Stimulated activated CD4-positive, alpha-beta T cell treated with anti-CD3 and anti-CD28 coated beads, Interleukin-2, amount 100 ng/mL, for 24 hours (primary cell): ENCODE results near the gene SUPT4H1.
A peak's percentile ranks its signal among the peaks of the same experiment; 100 is the strongest.
"Not testable (repeated sequence)": the region's sequence is repeated elsewhere in the genome, so short reads cannot be mapped to it uniquely, and the experiment has no call there.

Experiments used
- DNase-seq, 2 donors: peaks; one replicate each; pipeline ENCODE4 v3.0.0-alpha.2; 2020

Gene SUPT4H1

GRCh38 chr17:58362368-58363014 lies 10.5 kb upstream of the SUPT4H1 start:
- no peak for DNase-seq

- no peak for DNase-seq
Measured at GRCh38 chr17:58360296-58361063, 8.5 kb upstream of the SUPT4H1 start.

- DNase-seq = no peak
Measured at GRCh38 chr17:58358408-58359172, 6.6 kb upstream of the SUPT4H1 start.

- no peak for DNase-seq
Measured at GRCh38 chr17:58357312-58358297, 5.6 kb upstream of the SUPT4H1 start.

GRCh38 chr17:58356231-58356630 lies 4.2 kb upstream of the SUPT4H1 start:
- DNase-seq = no peak

- DNase-seq = no peak
Measured at GRCh38 chr17:58354541-58355216, 2.7 kb upstream of the SUPT4H1 start.

GRCh38 chr17:58353389-58353825 lies 1.4 kb upstream of the SUPT4H1 start:
- DNase-seq = no peak

- DNase-seq = peak in 1 of 2 donors; percentile 52
Measured at GRCh38 chr17:58352596-58353388, 791 bp upstream of the SUPT4H1 start.

GRCh38 chr17:58351182-58351581 lies 819 bp downstream of the SUPT4H1 start:
- DNase-seq = no peak

- DNase-seq = no peak
Measured at GRCh38 chr17:58348038-58348437, 4.0 kb downstream of the SUPT4H1 start.

GRCh38 chr17:58345500-58345899 lies 6.5 kb downstream of the SUPT4H1 start:
- DNase-seq = no peak

GRCh38 chr17:58344791-58345157 lies 7.2 kb downstream of the SUPT4H1 start:
- peak; percentile 61 to 70 for DNase-seq

GRCh38 chr17:58344047-58344790 lies 7.8 kb downstream of the SUPT4H1 start:
- DNase-seq = peak; percentile 85 to 88

- DNase-seq = peak in 1 of 2 donors; percentile 17
Measured at GRCh38 chr17:58343131-58343530, 8.9 kb downstream of the SUPT4H1 start.

GRCh38 chr17:58341861-58342475 lies 10.0 kb downstream of the SUPT4H1 start:
- DNase-seq = no peak

GRCh38 chr17:58341136-58341860 lies 10.7 kb downstream of the SUPT4H1 start:
- not testable (repeated sequence) for DNase-seq

- DNase-seq = no peak
Measured at GRCh38 chr17:58340405-58340876, 11.6 kb downstream of the SUPT4H1 start.

- DNase-seq = peak; percentile 35 to 43
Measured at GRCh38 chr17:58339755-58340404, 12.1 kb downstream of the SUPT4H1 start.
